ENCODE results near the gene ZNF821.
"Not testable (repeated sequence)": the region's sequence is repeated elsewhere in the genome, so short reads cannot be mapped to it uniquely, and the experiment has no call there.

ZNF821 gene, protein sequence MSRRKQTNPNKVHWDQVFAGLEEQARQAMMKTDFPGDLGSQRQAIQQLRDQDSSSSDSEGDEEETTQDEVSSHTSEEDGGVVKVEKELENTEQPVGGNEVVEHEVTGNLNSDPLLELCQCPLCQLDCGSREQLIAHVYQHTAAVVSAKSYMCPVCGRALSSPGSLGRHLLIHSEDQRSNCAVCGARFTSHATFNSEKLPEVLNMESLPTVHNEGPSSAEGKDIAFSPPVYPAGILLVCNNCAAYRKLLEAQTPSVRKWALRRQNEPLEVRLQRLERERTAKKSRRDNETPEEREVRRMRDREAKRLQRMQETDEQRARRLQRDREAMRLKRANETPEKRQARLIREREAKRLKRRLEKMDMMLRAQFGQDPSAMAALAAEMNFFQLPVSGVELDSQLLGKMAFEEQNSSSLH

DNA sequence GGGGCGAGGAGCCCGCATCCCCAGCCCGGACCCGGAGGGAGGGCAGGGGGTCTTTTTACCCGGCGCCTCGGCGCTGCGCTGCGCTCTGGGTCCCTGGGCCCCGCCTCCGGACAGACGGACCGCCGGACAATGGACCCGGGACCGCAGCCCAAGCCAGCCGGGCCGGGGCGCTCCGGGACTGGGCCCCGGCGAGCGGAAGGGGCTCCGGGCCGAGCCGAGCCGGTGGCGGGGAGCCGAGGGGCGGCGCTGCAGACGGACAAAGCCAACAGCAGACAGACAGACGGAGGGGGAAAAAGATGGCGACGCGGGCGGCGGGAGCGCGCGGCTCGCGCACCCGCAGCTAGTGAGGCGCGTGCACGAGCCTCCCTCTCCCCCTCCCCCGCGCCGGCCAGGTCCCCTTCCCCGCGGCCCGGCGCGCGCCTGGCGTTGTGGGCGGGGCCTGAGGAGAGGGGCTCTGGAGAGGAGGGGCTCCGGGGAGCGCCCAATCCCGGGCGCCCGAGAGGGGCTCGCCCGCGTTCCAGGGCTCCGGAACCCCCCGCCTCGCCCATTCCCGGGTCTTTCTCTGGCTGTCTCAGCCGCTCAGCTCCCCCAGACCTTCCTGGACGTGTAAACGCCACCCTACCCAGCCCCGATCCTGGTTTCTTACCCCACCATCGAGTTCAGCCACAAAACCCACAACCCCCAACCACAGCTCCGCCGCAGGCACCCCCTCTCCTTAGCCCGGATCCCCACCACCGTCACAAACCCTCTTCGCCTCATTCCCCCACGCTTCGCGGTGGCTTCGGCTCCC, at the start of gene ZNF821:
TSS of gene ZNF821 (minus strand) at position 334 of the 790 bp plus-strand sequence. CDS start 4,236 bp downstream, outside the sequence.
- peak; percentile 77 for DNase-seq

DNA sequence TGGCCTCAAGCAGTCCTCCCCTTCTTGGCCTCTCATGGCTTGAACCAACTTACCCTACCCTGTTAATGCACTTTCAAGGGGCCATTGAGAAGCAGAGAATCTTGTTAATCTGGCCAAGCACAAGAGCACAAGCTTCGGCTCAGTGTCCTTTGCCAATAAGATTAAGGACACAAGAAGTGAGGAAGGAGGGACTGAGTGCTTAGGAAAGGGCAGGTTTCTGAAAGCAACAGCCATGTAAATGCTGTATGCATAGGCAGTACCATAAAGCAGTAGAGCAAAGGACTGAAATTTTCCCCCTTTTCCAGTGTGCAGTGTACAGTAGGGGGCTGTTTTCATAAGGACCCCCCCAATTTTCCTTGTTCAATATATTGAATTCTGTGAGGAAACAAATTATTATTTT, 49.0 kb upstream of the ZNF821 start:
- no peak for DNase-seq

DNA sequence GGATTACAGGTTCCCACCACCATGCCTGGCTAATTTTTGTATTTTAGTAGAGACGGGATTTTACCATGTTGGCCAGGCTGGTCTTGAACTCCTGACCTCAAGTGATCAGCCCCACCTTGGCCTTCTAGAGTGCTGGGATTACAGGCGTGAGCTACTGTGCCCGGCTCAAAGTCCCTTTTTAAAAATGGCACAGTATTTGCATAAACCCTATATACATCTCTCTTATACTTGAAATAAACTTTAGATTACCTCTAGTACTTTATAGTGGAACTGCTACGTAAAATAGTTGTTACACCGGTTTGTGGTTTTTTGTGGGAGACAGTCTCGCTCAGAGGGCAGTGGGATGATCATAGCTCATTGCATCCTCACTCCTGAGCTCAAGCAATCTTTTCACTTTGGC, 47.6 kb upstream of the ZNF821 start:
- no peak for DNase-seq

DNA sequence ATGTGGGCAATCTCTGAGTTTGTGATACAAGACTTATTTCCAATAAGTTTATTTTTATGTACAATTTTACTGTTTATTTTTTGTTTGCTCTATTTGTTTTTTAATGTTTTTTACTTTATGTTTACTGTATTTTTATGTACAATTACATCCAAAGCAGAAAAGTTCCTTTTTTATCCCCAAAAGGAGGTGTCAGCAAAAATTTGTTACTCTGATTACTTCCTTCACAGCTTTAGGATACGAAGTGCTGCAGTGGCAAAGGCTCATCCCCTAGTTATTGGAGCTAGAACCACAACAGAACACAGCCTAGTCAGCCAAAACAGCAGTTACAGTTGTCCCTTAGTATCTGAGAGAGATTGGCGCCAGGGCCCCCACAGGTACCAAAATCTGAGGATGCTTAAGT, 47.0 kb upstream of the ZNF821 start:
- no peak for DNase-seq

DNA sequence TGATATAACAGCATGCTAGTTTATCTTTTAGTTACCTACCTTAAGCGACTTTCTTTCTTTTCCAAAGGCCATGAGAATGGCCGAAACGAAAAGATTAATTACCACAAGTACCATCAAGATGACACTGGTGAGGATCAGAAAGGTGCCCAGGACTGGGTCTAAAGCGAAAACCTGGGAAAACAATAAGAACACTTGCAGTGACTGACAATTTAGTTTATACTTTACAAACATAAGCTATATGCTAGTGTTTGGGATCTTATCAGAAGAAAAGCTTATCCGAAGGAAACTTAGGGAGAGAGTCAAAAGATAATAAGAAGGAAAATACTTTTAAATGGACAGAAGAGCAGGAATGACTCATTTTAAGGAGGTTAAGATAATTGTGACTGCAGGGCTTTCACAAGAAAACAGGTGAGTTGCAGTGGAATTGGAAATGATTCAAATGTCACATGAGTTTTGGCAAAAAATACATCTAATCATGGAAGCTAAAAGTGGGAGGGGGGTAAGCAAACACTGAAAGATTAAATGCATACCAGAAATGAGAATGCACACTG, 46.1 kb upstream of the ZNF821 start:
- no peak for DNase-seq

DNA sequence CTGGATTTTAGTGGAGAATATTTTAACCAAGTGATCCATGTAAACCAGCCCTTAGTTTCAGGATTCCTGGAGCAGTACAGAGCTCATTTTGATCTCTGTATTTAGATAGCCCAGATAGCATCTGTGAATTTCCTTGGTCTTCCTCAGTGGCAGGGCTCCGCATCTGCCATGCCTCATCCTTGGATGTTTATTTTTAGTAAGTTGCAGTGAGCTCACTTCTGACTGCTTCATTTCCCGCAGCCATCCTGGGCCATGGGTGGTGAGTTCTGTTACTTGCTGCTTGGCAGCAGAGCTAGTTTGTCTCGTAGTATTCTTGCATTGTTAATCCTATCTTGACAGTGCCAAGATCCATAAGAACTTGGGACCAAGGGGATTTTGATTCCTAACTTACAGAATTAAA, 45.1 kb upstream of the ZNF821 start:
- no peak for DNase-seq

DNA sequence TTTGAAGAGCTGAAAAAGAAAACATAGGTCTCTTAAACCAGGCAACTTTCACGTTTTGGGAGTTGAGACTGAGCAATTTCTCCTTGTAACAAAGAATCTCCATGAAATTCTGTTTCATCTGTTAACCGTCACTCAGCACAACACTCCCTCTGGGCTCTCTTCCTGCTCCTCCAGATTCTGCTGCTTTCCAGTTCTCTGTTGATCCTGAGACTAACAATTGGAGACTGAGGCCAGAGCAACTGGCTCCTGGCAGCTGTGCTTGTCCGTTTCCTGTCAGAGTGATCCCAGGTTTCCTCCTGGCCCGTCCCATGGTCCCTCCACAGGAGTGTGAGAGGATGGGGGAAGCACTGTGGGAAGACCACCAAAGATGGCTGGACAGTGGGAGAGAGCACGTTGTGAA, 43.8 kb upstream of the ZNF821 start:
- DNase-seq, result no peak

DNA sequence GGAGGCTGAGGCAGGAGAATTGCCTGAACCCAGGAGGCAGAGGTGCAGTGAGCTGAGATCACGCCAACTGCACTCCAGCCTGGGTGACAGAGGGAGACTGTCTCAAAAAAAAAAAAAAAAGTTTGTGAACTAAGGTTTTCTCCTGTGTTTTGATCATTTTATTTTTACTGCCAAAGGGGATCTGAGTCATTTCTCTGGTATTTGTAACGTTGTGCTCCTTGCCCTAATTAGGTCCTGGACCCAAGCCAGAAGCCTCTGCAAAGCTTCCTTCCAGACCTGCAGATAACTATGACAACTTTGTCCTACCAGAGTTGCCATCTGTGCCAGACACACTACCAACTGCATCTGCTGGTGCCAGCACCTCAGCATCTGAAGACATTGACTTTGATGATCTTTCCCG, 43.4 kb upstream of the ZNF821 start:
- DNase-seq, result no peak

DNA sequence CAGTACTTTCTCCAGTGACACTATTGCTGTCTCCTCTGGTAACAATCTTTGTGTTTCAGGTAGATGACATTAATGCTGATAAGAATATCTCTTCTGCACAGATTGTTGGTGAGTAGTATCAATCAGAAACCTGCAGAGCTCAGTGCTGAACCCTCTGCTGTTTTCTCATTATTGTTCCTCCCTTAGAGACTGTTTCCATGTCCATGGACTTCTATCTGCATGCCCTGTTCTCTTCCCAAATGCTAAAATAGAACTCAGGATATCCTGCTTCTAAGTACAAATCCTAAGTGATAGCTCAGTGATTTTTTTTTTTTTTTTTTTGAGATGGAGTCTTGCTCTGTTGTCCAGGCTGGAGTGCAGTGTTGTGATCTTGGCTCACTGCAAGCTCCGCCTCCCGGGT, 40.7 kb upstream of the ZNF821 start:
- DNase-seq, result no peak

DNA sequence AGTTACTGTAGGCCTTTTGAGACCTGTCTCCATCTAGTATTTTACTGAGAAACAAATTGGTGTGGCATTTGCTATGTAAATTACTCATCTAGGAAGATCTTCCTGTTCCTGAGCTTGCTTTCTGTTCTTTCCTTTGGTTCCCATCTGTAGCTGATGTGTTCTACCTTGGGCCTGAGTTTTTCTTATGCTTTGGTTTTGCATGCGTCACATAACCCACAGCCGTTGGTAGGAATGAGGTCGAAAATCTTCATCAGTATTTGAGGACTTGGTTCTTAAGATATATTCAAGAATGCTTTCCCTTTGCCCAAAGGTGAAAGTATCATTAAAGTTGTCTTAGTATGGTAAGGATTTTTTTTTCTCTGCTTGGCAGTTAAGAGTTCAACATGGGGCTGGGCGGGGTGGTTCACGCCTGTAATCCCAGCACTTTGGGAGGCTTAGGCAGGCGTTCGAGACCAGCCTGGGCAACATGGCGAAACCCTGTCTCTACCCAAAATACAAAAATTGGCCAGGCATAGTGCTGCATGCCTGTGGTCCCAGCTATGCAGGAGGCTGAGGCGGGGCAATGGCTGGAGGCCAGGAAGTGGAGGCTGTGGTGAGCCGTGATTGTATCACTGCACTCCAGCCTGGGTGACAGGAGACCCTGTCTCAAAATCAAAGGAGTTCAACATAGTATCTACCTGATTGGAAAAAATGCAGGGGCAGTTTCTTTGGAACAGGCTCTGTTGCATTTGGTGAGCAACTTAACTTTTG, 40.1 kb upstream of the ZNF821 start:
- DNase-seq, result no peak

DNA sequence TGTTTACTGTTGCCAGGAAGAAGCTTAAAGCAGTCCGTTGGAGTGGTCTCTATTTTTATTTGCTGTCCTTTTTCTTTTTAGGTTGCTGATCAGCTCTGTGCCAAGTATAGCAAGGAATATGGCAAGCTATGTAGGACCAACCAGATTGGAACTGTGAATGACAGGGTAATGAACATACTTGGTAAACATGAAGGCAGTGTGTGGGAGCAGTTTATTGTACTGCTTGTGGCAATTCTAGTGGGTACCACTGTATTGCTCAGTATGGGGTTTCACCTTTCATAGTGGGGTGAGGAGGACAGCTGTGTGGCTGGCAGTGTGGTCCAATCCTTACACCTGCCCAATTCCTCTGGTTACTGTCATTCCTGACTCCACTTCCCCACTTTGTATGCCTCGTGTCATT, 36.7 kb upstream of the ZNF821 start:
- DNase-seq, result no peak

DNA sequence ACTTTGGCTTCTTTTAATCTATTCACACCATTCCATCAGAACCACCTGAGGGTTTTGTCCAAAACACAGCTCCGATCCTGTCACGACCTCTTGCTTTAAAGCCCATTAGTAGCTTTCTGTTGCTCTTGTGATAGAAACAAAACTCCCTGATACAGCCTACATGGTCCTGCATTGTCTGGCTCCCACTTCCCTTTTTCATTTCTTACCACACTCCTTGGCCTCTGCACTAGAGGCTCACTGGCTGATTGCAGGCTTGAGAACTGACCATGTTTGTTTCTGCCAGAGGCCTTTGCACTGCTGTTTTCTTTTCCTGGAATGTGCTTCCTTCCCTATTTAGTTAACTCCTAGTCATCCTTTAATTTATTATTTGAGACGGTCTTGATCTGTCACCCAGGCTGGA, 35.1 kb upstream of the ZNF821 start:
- DNase-seq, result no peak

DNA sequence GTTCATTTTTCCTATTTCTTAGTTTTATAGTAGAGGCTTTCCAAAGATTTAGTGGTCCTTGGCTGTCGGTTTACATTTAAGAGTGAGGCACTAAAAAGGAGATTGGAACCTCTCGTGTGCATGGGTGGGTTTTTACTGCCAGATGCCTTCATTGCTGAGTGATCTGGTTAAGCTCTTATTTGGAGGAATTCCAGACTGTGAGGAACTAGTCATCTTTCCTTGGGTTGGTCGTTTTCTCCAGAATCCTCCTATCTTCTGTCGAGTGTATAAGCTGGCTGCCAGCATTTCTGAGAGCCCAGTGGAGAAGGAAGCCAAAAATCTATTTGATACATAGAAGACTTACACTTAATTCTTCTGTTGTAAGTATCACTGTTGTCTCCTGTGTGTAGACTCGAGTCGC, 33.9 kb upstream of the ZNF821 start:
- DNase-seq, result no peak

DNA sequence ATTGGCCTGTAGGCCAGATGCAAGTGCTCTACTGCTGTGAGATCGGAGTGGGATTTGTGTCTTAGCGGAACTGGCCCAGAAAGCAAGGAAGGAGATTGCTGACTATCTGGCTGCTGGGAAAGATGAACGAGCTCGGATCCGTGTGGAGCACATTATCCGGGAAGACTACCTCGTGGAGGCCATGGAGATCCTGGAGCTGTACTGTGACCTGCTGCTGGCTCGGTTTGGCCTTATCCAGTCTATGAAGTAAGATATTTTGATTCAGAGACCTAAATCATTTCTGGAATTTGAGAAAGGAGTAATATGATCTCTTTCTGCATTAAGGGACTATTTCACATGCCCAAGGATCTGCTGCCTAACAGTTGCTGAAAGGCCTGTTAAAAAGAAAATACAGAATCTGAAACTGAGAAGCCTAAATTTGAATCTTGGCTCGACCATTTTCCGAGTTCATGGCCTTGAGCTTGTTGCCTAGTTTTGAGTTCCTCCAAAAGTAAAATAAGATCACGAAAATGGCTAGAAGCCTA, 32.5 kb upstream of the ZNF821 start:
- DNase-seq, result no peak

DNA sequence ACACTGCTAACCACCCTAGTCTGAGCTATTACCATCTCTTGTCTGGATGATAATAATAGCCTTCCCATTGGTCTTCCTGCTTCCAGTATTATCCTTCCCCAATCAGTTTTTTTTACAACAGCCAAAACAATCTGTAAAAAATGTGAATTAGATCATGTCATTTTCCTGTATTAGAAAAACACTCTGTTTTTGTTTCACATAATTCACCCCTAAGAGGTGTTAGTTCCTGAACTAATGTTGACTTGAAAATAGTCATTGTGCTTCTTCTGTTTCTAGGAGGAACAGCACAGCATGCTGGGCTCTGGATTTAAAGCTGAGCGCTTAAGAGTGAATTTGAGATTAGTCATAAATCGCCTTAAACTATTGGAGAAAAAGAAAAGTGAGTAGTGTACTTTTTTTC, 31.4 kb upstream of the ZNF821 start:
- DNase-seq, result no peak

DNA sequence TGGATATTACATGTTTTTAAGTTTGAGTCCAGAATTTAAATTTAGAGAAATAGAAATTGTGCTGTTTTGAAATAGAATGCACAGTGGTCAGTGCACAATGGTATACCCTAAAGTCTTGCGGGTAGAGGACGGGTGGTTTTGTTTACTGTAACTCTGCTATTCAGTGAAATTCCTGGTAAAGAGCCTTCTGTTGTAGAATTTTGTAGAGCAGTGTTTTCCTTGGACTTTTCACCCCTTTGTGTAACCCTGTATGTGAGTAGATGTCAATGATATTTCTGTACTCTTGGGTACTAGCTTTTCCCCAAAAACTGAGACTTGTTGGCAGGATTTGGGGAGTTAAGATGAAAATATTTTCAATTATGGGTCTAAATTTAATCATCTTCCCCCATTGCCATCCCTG, 30.8 kb upstream of the ZNF821 start:
- DNase-seq, result no peak

DNA sequence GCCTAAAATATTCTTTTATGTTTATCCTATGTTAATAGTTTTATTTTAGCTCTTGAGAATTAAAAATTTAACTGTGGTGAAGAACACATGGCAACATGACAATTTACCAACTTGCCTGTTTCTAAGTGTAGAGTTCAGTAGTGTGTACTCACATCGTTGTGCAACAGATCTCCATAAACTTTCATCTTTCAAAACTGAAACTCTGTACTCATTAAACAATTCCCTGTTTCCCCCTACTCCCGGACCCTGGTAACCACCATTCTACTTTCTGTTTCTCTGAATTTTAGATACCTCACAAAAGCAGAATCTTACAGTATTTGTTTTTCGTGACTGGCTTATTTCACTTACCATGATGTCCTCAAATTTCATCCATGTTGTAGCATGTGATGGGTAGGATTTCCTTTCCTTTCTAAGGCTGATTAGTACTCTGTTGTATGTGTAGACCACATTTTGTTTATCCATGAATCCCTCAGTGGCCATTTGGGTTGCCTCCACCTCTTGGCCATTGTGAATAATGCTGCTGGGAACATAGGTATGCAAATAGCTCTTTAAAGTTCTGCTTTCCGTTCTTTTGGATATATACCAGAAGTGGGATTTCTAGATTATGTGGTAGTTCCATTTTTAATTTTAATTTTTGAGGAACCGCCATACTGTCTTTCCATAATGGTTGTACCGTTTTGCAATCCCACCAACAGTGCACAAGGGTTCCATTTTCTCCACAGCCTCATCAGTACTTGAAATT, 28.7 kb upstream of the ZNF821 start:
- DNase-seq, result no peak

DNA sequence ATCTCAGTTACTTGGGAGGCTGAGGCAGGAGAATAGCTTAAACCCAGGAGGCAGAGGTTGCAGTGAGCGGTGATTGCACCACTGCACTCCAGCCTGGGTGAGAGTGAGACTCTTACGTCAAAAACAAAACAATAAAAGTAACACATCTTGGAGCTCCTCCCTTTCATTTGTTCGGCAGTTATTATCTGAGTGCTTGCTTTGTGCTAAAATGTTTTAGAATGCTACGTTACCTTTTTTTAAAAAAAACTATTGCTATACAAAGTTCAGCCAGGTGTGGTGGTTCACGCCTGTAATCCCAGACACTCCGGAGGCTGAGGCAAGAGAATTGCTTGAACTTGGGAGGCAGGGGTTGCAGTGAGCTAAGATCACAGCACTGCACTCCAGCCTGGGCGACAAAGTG, 27.1 kb upstream of the ZNF821 start:
- no peak for DNase-seq

DNA sequence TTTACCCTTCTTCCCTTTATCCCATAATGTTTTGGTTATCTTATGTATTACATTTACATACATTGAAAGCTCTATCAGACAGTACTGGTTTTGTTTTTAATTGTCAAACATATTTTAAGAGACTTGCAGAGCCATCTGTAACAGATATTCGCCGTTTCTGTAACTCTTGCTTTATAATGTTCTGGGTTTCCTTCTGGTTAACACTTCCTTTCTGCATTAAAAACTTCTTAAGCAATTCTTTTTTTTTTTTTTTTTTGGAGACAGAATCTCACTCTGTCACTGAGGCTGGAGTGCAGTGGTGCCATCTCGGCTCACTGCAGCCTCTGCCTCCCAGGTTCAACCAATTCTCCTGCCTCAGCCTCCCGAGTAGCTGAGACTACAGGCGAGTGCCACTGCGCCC, 21.8 kb upstream of the ZNF821 start:
- DNase-seq, result not testable (repeated sequence)

DNA sequence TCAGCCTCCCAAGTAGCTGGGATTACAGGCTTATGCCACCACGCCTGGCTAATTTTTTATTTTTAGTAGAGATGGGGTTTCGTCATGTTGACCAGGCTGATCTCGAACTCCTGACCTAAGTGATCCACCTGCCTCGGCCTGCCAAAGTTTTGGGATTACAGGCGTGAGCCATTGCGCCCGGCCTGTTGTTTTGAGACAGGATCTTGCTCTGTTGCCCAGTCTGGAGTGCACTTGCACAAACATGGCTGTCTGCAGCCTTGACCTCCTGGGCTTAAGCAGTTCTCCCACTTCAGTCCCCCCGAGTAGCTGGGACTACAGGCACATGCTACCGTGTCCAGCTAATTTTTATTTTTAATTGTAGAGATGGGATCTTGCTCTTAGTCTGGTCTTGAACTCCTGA, 20.3 kb upstream of the ZNF821 start:
- no peak for DNase-seq

DNA sequence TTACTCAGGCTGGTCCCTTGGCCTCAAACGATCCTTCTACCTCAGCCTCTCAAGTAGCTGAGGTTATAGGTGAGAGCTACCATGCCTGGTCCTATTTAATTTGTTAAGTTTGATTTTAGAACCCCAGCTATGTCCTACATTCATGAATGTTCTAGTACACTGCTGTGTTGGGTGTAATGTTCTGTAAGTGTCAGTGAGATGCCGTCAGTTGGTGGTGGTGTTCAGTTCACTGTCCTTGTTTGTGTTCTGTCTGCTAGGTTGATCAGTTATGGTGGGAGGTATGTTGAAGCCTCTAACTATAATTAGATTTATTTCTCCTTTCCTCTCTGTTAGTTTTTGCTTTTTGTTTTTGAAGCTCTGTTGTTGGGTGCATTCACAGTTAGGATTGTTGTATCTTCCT, 19.6 kb upstream of the ZNF821 start:
- no peak for DNase-seq

DNA sequence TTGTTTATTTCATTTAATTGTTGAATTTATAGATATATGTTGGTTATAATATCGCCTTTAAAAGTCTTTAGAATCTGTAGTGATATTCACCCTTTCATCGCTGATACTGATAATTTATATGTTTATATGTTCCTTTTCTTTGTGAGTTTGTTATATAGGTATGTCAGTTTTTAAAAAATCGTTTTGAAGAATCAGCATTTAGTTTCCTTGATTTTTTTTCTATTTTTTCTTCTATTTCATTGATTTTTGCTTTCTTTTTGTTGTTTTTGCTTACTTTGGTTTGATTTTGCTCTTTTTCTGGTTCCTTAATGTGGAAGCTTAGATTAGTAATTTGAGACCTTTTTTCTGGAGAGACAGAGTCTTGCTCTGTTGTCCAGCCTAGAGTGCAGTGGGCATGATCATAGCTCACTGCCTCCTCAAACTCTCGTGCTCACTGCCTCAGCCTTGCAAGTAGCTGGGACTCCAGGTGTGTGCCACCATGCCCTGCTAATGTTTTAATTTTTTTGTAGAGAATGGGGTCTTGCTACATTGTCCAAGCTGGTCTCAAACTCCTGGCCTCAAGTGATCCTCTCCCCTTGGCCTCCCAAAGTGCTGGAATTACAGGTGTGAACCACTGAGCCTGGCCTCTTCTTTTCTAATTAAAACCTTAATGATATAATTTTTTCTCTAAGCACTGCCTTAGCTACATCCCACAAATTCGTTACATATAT, 18.8 kb upstream of the ZNF821 start:
- DNase-seq, result no peak

Measured in stimulated activated CD4-positive, alpha-beta T cell treated with anti-CD3 and anti-CD28 coated beads, Interleukin-4, amount 100 ng/mL, for 1 hour (primary cell).